ENCODE results near the gene DLST. TPM values are rescaled to one million over a fixed set of nuclear protein-coding genes. Genes with fewer than 3 reads are reported as not detected.

Gene DLST
- total and polyA plus RNA-seq, 2 of the 4 experiments (the other 2 are of a cell fraction) = 58.6 to 119 TPM

DNA sequence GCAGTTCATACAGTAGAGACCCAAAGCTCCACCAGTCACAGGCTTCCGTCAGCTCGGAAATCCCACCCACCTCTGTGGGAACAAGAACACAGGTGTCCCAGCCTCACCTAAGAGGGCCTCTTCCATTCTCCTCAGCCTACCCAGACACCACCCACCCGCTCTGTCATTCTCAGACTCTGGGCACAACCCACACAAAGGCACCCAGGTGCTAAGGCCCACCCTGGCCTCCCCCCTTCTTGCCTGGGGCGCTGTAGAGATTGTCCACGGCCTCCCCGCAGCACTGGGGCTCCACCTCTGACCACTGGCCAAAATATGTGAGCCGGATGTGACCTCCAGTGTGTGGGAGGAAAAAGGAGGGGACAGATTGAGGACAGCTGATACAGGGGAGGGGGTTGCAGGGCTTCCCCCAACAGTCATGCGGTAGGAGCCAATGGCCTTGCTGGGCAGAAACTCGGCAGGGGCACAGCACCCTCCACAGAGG lies 27.2 kb downstream of the DLST start:
- Histone ChIP-seq H3K9me1 (ENCODE audit: insufficient read depth, low read length) (peaks cover 3% of the 10 kb centered on the region; the same call in 1 of the 2 replicates), H3K4me1 (ENCODE audit: control insufficient read depth, insufficient read depth, low read length) (no peaks in the 10 kb centered on the region; the same call in 1 of the 2 replicates), H3K4me2 (ENCODE audit: low read depth, low read length) (no peak overlapping the region), H2BK20ac (ENCODE audit: low read depth, low read length) (no peak overlapping the region), H3K79me1 (ENCODE audit: low read depth in 1 of 2, low read length in 2 of 2) (no peaks in the 10 kb centered on the region), H4K8ac (ENCODE audit: low read depth in 2 of 2, low read length in 2 of 2) (no peak overlapping the region), H3K9ac (ENCODE audit: low read depth, low read length) (no peak overlapping the region), H3K4me3 (ENCODE audit: insufficient read depth, low read depth, low read length) (no peak overlapping the region), H2BK120ac (ENCODE audit: low read depth, low read length) (no peak overlapping the region), H3K9me3 (ENCODE audit: control insufficient read depth, insufficient read depth, low read length) (no peaks in the 10 kb centered on the region), H3K14ac (replicated peaks; ENCODE audit: low read depth, low read length) (no peak overlapping the region), H4K5ac (ENCODE audit: low read depth, low read length) (no peak overlapping the region), H3K27me3 (ENCODE audit: control insufficient read depth, insufficient read depth, low read length) (no peaks in the 10 kb centered on the region), H2BK5ac (ENCODE audit: low read depth, low read length, poor library complexity, severe bottlenecking) (no peak overlapping the region), H3K56ac (ENCODE audit: extremely low read depth, insufficient read depth, low read length) (no peak overlapping the region), H3K18ac (ENCODE audit: low read depth, low read length) (no peak overlapping the region), H3K4ac (ENCODE audit: low read depth, low read length) (no peak overlapping the region), H2AFZ (replicated peaks; ENCODE audit: low read length, poor library complexity) (no peak overlapping the region), H3K36me3 (ENCODE audit: control insufficient read depth, insufficient read depth, low read length) (peaks cover 4% of the 10 kb centered on the region), H2AK5ac (ENCODE audit: low read depth, low read length) (no peak overlapping the region), H4K20me1 (ENCODE audit: insufficient read depth, low read length) (peaks cover 8% of the 10 kb centered on the region), H3K23ac (ENCODE audit: low read depth, low read length) (no peak overlapping the region), H2AK9ac (replicated peaks; ENCODE audit: low read depth, low read length, poor library complexity) (no peak overlapping the region), H2BK15ac (ENCODE audit: low read depth, low read length) (no peak overlapping the region), H4K91ac (ENCODE audit: insufficient read depth, low read depth, low read length) (no peak overlapping the region), H3K27ac (ENCODE audit: insufficient read depth, low read length) (no peak overlapping the region)
- DNase-seq = no peak
- 90% methylated on average over 4 of the region's 9 CpGs; no CpG with 5 or more reads in 1 of the 2 experiments for WGBS, 2 experiments (ENCODE audit: extremely low coverage in 2 of 2, insufficient read length in 1 of 2)
- dilution Hi-C loops (cut with HindIII; ENCODE audit: low sequenced_read_pairs, unreplicated experiment) (no loop called here), intact Hi-C loops (cut with micrococcal nuclease) (no loop called here), in situ Hi-C loops (cut with MboI; ENCODE audit: low sequenced_read_pairs) (no loop called here)
- TF ChIP-seq CEBPB (IDR thresholded peaks at IDR 0.05; ENCODE audit: low read depth, low read length) (no peak), RCOR1 (IDR thresholded peaks at IDR 0.05; ENCODE audit: insufficient replicate concordance, low read length) (no peak), CHD1 (IDR thresholded peaks at IDR 0.05; ENCODE audit: low read depth, low read length) (no peak), NFE2L2 (IDR thresholded peaks at IDR 0.05; ENCODE audit: low read depth, low read length) (no peak), MAFK (IDR thresholded peaks at IDR 0.05; ENCODE audit: low read depth, low read length) (no peak), RAD21 (IDR thresholded peaks at IDR 0.05; ENCODE audit: low read length) (no peak), CTCF (conservative IDR thresholded peaks at IDR 0.05; ENCODE audit: low read depth, low read length) (no peak), POLR2A (IDR thresholded peaks at IDR 0.05; ENCODE audit: low read depth, low read length) (no peak), RFX5 (IDR thresholded peaks at IDR 0.05; ENCODE audit: low read depth, low read length) (no peak), FOS (IDR thresholded peaks at IDR 0.05; ENCODE audit: low read depth, low read length) (no peak), MXI1 (IDR thresholded peaks at IDR 0.05; ENCODE audit: borderline replicate concordance, low read depth, low read length) (no peak), MAZ (IDR thresholded peaks at IDR 0.05; ENCODE audit: borderline replicate concordance, low read depth, low read length) (no peak), SMC3 (IDR thresholded peaks at IDR 0.05; ENCODE audit: low read depth, low read length) (no peak), BHLHE40 (IDR thresholded peaks at IDR 0.05; ENCODE audit: low read depth, low read length) (no peak)
- TF ChIP-seq, protein P1, sequence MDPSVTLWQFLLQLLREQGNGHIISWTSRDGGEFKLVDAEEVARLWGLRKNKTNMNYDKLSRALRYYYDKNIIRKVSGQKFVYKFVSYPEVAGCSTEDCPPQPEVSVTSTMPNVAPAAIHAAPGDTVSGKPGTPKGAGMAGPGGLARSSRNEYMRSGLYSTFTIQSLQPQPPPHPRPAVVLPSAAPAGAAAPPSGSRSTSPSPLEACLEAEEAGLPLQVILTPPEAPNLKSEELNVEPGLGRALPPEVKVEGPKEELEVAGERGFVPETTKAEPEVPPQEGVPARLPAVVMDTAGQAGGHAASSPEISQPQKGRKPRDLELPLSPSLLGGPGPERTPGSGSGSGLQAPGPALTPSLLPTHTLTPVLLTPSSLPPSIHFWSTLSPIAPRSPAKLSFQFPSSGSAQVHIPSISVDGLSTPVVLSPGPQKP (IDR thresholded peaks at IDR 0.05; ENCODE audit: borderline replicate concordance, low read depth, low read length) = no peak
- TF ChIP-seq, protein P2, sequence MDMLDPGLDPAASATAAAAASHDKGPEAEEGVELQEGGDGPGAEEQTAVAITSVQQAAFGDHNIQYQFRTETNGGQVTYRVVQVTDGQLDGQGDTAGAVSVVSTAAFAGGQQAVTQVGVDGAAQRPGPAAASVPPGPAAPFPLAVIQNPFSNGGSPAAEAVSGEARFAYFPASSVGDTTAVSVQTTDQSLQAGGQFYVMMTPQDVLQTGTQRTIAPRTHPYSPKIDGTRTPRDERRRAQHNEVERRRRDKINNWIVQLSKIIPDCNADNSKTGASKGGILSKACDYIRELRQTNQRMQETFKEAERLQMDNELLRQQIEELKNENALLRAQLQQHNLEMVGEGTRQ (IDR thresholded peaks at IDR 0.05; ENCODE audit: low read depth, low read length) = no peak
- ChIA-PET CTCF (interaction anchor here (1.1 kb wide), 1 partner anchor 48 kb away, joined by 3 read pairs; no protein-coding TSS in a partner anchor), POLR2A (ENCODE audit: unreplicated experiment) (no interaction called here)
- BruUV-seq (replicated peaks) = no TSS peak
- ATAC-seq (ENCODE audit: low read depth) = no peak

Data from IMR-90 (cell line).